ENCODE data around the gene MSI2.

MSI2 gene

GRCh38 chr17:57447990-57448758 lies 191.9 kb downstream of the MSI2 start:
- DNase-seq (ENCODE audit: extremely low read depth in 1 of 2, low read depth in 1 of 2): no peak

DNA sequence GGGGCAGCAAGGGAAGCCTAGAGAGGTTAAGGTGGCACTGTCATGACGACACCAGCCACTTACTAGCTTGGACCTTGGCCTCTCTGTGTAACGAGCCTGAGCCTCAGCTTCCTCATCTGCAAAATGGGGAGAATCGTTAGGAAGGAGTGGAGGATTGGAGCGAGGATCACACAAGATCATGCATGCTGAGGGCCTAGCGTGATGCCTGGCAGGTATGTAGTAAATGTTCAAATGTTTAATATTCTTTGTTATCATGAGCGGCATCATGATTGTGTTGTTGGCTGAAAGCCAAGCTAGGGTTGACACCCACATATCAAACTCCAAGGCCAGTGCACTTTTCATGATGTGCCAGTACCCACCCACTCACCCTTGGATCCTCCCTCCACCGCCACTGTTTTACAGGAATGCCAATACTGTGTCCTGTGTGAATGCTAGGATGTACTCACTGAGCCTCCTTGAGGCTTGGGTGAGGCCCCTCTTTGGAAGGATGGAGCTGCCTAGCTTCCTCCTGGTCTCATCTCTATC lies 192.5 kb downstream of the MSI2 start:
- DNase-seq (ENCODE audit: extremely low read depth in 1 of 2, low read depth in 1 of 2): no peak

DNA sequence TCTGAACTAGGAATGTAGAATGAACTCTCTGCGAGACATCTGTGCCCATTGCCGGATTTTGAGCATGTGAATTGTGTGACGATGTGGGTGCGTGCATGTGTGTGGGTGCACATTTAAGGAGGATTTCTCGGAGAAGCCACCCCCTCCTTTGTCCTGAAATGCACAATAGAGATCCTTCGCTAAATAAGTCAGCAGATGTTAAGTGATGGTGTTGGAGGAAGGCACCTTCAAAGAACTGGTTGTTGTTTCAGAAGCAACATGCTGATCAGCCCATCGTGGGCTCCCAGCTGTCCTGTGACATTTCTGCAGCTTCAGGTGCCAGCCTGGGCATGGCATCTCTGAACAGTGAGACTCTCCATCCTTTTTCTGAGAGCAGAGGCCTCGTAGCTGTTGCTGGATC lies 194.9 kb downstream of the MSI2 start:
- no peak for DNase-seq (ENCODE audit: extremely low read depth in 1 of 2, low read depth in 1 of 2)

DNA sequence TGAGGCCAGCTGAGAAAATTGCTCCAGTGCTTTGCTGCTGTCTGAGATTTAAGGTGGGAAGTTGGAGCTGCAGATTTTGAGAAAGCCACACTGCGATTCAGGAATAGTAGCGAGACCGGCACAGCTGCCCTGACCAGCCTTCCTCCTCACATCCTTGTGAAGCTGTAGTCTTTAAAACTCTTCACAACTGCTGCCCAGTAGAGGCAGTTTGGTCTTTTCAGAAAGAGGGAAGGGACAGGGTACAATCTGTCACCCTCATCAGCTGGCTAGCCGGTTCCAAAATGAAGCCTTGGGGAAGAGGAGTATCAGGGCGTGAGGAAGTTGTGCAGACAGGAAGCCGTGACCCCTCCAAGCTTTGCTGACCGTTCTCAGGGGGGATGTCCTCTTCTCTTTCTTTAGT lies 195.3 kb downstream of the MSI2 start:
- no peak for DNase-seq (ENCODE audit: extremely low read depth in 1 of 2, low read depth in 1 of 2)

- no peak for DNase-seq (ENCODE audit: extremely low read depth in 1 of 2, low read depth in 1 of 2)
Measured at GRCh38 chr17:57453841-57454425, 197.6 kb downstream of the MSI2 start.

DNA sequence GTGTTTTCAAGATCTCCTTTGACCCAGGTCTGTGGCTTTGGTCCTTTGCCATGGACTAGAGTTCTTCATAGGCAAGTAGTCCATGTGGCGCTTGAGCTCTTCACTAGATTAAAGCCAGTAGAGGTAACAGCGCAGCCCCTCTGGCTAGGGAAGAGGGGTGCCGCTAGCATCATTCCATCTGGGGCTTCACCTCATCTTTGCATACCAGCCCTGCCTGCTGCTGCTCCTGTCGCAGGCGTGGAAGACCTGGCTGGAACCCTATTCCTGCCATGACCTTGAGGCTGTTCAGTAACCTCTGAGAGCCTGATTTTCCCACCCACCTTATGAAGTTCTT lies 198.4 kb downstream of the MSI2 start:
- DNase-seq (ENCODE audit: extremely low read depth in 1 of 2, low read depth in 1 of 2): no peak

DNA sequence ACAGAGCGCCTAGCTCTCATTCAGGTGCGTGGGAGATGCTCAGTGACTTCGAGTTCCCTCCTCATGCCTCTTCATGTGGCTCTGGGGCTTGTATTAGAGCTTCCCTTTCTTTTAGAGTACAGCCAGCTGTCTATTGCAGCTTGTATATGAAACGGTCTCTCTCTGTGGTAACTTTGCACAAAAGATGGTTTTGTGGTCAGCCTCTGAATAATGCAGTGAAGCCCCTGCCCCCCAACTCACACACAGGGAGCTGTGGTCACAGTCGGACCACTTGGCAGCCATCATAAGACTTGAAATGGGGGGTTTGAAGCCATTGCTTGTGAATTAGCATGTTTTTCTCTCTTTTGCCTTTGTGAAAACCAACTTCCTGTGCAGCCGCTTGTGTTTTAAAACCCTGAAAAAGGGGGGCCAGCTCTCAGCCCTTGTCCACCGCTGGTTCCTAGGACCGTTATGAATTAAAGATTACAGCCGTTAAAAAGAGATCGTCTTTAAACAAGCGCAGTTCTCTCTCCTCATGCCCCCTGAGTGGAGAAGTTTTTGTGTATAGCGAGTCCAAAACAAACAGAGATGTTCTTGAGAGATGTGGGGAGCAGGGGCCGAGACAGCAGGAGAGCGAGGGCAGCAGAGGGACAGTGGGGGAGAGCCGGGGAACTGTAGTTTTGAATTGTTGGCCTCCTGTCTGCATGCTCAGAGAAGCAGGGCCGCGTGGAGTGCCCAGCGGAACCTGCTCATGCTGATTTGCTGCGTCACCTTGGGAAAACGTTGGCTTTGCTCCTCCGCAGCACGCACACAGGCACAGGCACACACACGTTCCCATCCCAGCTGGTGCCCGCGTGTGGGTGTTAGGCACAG lies 199.0 kb downstream of the MSI2 start:
- peak in 1 of 2 donors; percentile 55 for DNase-seq (ENCODE audit: extremely low read depth in 1 of 2, low read depth in 1 of 2)

DNA sequence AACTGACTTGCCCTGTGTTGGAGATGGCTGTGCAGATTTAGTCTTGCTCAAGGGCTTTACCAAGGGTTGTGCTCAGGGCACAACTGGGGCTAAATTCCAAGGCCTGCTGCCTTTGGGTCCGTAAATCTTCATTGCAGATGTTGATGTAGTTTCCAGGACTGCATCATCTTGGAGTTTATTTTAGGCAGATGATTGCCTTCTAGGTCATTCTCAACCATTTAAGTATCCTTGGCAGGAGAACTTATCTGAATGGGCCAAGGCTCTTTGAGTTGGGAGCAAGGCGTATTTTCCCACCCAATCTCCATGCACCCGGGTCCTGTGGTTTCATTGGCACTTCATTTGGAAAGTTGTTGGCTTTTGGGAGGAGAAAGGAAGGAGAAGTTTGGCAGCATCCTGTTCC lies 200.3 kb downstream of the MSI2 start:
- no peak for DNase-seq (ENCODE audit: extremely low read depth in 1 of 2, low read depth in 1 of 2)

GRCh38 chr17:57457188-57457587 lies 200.9 kb downstream of the MSI2 start:
- DNase-seq (ENCODE audit: extremely low read depth in 1 of 2, low read depth in 1 of 2): no peak

DNA sequence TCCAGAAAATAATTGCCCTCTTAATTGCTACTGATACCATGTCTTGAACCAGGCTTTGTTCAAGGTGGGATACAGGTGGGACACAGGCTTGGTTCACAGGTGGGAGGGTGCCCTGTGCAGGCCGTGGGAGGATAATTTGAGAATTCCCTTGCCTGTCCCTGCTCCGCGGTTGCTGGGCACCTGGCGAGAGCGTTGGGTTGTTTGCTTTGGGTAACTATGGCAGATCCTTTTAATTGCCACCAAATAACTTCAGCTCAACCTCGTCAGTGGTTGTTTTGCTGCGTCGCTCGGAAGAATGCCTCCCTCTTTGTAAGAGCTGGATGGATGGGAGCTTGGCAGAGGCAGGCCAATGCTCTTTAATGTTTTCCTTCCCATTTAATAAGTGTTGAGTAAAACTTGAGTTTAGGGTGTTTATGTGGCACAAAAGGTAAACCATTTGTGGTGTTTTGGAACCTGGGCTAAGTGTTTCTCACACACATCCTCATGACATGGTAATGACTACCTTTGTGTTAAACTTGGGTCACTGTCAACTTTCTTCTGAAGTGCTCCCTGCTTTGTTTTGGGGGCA lies 202.5 kb downstream of the MSI2 start:
- no peak for DNase-seq (ENCODE audit: extremely low read depth in 1 of 2, low read depth in 1 of 2)

- peak in 1 of 2 donors; percentile 54 for DNase-seq (ENCODE audit: extremely low read depth in 1 of 2, low read depth in 1 of 2)
Measured at GRCh38 chr17:57459286-57459915, 203.1 kb downstream of the MSI2 start.

DNA sequence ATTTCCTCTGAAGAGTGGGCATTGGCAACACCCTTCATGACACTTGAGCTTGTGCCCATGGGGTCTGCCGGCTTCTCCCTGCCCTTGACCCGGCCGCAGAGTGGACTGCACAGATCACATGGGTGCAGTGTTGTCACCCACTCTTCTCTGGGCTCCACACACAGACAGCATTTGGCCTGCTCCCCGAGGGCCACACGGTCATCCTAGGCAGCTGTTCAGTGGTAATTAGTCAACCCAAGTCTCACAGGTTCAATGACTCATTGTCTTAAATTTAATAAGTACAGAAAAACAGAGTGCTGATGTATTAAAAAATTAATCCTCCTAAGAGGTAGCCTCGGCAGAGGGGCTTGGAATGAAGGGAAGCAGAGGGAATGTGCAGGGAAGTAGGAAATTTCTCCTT lies 204.8 kb downstream of the MSI2 start:
- DNase-seq (ENCODE audit: extremely low read depth in 1 of 2, low read depth in 1 of 2): peak in 1 of 2 donors; percentile 47

- DNase-seq (ENCODE audit: extremely low read depth in 1 of 2, low read depth in 1 of 2): no peak
Measured at GRCh38 chr17:57462007-57462579, 205.8 kb downstream of the MSI2 start.

- DNase-seq (ENCODE audit: extremely low read depth in 1 of 2, low read depth in 1 of 2): peak; percentile 82 to 95
Measured at GRCh38 chr17:57463103-57463885, 207.0 kb downstream of the MSI2 start.

DNA sequence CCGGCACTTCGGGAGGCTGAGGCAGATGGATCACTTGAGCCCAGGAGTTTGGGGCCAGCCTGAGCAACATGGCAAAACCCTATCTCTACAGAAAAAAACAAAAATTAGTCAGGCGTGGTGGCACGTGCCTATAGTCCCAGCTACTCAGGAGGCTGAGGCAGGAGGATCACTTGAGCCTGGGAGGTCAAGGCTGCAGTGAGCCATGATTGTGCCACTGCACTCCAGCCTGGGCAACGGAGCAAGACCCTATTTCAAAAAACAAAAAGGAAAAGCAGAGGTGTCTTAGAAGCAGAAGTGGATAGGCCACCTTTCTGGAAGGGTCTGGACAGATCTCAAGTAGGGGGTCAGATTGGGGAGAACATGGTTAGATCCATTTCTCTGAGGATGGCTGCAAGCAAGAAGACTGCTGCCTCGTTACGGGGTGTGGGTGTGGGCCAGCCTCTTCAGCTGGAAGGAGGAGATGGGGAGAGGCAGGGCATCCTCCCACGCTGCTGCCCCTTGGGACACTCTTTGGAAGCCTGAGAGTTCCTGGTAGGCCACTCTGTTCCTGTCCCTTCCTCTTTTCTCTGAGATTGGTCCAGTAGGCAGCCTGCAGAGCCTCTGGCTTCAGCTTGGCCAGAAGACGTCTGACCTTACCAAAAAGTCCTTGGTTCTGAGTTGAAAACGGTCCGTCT lies 208.0 kb downstream of the MSI2 start:
- DNase-seq (ENCODE audit: extremely low read depth in 1 of 2, low read depth in 1 of 2): no peak

DNA sequence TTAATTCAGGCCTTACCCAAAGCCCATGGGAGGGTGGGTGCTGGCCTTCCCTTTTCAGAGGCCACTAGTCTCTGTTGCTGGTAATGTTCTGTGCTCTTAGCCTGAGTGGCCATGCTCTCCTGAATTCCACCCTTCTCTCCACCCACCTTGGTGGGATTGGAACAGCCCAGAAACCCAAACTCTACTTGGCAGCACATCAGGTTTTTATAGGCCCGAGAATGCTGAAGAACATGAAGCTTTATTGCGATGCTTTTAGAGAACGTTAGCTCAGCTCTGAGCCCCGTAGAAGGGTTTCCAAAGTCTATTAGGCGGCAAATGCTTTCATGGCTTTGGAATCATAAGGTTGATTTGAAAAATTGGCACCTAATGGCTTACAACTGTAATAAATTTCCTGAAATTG lies 209.3 kb downstream of the MSI2 start:
- no peak for DNase-seq (ENCODE audit: extremely low read depth in 1 of 2, low read depth in 1 of 2)

GRCh38 chr17:57466017-57466471 lies 209.7 kb downstream of the MSI2 start:
- no peak for DNase-seq (ENCODE audit: extremely low read depth in 1 of 2, low read depth in 1 of 2)

- DNase-seq (ENCODE audit: extremely low read depth in 1 of 2, low read depth in 1 of 2): no peak
Measured at GRCh38 chr17:57466521-57466920, 210.2 kb downstream of the MSI2 start.

DNA sequence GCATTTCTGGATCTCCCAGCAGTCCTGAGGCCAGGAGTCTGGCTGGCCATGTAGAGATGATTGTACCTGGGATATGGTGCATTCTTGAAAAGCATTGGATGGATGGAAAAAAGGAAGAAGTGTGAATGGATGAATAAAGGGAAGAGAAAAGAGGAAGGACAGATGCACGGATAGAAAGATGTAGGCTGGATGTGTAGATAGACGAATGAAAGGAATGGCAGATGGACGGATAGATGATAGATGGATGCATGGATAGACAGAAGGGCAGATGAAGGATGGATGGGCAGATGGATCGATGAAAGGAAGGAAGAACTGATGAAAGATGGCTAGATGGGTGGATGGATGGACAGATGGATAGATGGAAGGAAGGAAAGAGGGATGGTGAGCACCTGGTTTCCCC lies 210.9 kb downstream of the MSI2 start:
- DNase-seq (ENCODE audit: extremely low read depth in 1 of 2, low read depth in 1 of 2): no peak
